Globus pallidus (tissue), 1 donor: ENCODE measurements around the gene HOXA4.

Source experiments
- DNase-seq: peaks from one replicate; pipeline ENCODE4 v3.0.0-alpha.2; 2015; ENCODE audit warnings: low spot score

The HOXA4 gene

DNA sequence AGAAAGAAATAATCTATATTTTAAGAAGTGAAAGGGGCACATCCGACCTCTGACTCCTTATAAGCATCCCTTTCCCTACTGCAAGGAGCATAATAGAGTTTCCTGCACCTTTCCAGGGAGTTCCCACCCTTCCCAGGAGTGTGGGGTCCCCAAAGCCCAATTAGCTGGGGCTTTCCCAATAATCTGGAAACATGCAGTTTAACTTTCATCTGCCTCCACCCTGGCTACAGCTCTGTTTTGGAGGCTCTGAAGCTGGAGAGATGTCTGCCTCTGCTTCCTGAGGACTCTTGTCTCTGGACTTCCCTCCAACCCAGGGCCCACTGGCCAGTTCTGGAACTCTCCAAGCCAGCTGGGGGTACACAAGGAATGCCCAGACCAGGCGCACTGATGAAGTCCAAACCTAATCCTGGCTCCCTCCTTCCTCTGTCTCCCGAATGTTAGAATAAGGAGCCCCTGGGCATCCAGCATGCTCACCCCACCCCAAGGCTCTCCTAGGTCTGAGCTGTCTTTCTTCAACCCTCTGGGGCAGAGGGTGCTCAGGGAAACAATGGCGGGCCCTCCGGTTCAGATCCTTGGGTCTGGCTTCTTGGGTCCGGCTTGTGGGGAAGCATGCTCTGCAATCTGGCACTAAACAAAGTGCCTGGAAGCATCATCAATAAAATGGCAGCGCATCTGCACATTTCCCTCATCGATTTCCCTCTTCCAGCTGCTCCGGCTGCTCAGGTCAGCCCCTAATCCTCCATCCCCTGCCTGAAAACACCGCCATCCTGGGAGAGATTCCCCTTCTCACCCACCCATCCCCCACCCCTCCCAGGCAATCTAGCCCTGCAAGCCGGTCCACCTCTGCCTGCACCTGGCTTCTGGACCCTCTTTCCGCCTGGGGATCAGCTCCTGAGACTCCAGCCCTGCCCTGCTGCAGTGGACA, 13.3 kb downstream of the HOXA4 start:
- DNase-seq: no peak

DNA sequence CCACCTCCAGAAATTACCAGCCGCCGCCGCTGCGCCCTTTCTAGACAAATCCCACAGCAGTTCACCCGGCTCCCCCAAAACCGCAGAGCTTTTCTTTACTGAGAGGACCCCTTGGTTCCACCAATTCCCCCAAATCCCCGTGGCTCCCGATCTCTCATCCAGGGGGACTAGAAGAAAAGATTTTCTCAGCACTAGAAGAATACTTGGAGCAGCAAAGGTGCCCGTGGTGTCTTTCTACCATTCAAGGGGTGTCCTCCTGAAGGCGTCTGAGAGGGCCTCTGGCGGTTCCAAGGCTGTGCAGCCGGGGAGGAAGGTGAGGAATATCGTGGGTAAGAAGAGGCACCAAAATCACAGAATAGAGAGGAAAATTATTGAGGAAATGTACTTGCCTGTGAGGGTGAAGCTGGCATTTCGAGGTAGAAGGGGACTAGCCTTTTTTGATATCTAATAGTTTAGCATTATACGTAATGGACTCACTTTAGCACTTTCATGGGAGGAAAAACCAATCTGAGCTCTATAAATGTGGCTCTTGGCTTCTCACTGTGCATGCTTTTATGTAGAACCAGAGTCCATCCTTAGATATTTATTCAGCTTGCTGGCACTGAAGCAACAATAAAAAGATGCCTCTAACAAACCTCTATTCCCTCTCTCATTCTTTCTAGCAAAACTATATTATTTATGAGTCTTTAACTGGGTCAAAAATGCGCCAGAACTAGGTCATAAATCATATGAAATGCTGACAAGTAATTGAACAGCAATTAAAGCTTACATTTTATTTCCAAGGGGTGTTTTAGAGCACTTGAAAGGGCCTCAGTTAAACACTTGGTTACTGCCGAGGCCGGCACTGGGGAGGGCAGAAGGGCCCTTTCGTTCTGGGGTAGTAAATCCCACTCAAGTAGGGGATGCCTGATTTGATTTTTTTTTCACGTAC, 14.3 kb downstream of the HOXA4 start:
- no peak for DNase-seq

DNA sequence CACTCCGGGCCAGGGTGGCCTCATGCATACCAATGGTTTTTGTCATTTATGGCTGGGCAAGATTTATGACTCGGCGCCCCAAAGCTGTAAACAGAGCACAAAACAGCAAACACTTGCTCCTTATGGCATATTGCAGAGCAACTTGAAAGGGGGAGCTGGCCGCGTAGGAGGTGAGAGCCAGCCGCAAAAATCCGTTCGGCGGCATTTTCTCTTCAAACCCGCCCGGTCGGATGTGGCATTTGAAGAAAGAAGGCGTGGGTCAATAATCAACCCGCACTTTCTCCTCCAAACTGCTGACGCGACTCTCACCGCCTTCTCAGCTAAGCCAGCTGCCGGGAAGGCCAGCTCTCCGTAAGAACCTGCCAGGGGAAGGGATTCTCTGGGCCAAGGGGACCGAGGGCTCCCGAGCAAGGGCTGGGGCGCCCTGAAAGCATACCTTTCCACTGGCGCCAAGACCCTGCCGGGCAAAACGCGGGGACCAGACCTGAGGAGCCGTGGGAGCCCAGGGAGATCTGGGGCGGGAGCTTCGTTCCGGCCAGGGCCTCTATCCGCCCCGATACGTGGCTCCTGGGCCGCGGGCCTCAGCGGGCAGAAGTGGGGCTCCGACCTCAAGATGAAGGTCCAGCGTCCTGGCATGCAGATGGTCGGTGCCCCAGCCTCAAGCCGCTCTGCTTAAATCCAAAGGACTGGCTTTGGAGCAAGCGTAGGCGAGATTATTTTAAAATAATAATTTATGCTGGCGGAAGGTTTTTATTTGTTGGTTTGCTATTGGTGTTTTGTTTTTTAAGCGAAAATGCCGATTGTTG, 15.1 kb downstream of the HOXA4 start:
- no peak for DNase-seq

DNA sequence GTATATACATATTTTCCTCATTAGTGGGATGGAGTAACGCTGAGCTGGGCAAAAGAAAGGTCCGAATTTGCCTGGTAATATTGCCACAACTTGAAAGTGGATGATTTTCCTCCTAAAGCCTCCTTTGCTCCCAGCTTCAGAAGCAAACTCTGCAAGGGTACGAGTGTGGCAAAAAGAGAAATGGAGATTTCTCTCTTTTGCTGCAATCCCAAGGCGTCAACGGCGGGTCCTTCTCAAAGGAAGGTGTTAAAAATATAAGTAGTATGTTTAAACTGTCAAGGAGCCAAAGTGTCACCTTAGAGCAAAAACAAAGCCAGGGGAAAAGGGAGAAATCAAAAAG, 15.7 kb downstream of the HOXA4 start:
- no peak for DNase-seq

DNA sequence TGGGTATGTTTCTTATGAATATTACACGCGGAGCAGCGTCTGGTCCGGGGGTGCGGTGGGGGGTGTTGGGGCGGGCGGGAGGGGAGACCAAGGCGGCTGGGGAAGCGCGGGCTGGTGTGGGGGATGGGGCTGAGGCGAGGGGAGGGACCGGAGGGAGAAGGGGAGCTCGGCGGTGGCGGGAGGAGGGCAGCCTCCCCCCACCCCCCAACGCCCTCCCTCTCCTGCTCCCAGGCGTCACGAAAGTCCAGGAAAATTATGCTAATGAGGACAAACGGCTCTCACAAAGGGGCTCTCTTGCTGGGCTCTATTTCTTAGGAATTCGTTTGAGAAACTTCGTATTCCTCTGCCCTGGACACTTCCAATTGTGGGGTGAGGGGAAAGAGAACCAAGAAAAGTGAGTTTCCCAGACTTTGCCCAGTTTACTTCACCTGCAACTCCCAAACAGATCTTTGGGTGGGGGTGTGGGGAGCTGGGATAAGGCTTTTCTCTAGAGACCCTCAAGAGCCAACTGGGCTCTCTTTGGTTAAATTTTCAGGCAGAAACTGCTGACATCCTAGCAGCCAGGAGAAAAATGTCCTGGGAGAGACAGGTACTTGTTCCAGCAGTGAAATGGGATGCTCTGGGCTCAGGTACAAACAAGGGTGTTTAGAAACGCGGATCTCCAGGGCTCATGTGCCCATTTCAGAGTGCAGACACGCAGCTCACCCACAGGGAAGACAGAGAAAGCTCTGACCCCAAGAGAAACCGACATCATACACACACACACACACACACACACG, 16.4 kb downstream of the HOXA4 start:
- no peak for DNase-seq

DNA sequence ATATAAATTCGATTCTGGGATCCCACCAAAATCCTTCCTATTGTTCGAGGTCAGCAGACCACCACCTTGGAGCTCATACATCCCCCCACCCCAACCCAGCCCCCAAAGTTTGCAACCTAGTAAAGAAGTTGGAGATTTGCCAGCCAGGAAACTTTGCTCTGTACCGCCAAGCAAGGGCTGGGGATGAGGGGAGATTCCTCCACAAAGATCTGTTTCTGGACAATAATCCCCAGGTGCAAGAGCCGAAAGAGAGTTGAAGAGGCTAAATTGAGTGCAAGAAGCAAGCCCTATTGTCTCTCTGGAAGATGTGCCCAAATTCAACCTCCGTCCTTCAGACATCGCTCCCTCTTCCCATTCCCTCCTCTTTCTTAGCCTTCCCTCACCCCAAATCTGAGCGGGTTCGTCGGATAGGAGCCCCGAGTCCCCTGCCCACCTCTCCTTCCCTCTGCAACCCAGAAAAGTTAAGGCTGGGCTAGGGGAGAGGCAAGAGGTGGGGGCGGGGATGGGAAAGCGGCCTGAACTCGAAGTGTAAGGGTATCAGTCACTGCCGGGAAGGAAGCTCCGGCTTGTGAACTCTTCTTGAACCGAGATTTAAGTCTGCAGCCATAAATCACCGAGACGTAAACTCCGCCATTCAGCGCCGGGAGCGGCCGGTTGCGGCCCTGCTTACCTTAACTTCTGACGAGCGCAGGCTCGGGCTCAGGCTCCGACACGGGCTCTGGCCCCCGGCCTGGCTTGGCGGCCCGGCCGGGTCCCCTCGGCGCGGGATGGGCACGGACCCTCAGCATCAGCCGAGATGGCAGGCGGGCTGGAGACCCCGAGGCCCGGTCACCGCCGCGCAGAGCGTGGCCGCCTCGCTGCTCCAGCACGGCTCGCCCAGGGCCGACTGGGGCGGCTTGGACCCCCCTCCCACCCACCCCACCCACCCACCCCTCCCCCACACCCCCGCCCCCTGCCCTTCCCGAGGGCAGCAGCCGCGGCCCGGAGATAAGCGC, 17.3 kb downstream of the HOXA4 start:
- DNase-seq: no peak

DNA sequence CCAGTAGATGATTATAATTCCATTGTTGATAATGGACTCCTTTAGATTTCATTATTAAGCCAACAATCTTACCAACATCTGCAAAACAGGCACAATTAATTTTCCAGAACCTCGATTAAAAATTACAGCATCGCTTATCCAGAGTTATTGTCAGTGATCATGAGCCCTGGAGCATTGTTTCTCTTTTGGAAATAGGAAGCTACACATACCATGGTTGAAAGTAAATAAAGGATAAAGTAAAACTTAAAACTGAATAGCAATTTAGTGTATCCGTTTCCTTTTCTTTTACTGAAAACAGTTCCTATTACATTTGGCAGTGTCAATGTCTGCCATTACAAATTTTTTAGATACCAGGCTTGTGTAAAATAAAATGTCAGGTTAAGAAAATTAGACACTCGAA, 18.2 kb downstream of the HOXA4 start:
- no peak for DNase-seq

DNA sequence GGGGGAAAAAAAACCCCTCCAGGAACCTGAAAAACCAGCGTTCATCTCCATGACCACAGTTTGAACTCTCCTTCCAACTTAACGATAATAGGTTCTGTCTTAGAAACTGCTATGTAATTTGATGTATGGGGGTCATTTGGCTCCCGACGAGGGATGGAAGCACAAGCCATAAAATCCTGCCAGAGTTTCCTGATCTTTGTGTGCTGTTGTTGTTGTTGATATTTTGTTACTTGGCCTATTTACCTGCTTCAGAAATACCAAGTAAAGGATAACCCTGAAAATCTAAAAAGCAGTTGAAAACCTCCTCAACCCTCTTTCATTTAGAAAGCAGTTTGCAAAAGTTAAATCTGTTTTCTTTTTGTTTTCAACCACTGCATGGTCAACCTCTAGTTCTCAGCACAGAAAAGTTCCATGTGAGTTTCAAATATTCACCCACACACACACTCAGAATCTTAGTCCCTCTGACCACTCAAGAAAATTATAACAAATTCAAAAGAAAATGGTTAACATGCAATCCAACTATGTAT, 18.7 kb downstream of the HOXA4 start:
- no peak for DNase-seq

DNA sequence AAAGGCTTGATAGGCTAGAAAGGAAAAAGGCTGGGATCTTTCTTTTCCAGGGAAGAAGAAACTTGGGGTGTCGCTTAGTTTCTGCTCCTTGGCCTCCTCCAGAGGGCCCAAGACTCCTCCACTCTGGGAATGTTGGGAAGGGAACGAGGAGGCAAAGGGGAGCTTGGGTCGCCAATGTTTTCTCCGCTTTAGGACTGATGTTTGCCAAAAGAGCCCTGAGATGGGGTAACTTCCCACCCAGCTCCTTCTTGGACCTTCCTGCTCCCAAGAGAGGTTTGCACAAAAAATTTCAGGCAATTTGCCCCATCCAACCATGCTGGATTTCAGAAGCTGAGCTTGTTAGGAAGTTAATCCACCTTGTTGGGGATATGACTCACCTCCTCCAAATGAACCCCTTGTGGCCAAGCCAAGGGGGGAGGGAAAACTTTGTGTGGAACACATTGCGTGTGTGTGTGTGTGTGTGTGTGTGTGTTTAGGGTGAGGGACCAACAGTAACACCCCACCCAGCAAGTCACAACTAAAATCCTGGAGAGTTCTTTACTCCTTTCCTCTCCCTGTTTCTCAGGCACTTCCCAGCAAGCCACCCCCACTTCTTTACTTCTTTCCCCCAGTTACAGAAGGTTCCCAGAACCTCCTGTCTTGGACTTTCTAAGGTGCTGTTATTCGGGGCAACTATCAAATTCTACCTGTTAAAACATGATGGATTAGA, 19.4 kb downstream of the HOXA4 start:
- no peak for DNase-seq

DNA sequence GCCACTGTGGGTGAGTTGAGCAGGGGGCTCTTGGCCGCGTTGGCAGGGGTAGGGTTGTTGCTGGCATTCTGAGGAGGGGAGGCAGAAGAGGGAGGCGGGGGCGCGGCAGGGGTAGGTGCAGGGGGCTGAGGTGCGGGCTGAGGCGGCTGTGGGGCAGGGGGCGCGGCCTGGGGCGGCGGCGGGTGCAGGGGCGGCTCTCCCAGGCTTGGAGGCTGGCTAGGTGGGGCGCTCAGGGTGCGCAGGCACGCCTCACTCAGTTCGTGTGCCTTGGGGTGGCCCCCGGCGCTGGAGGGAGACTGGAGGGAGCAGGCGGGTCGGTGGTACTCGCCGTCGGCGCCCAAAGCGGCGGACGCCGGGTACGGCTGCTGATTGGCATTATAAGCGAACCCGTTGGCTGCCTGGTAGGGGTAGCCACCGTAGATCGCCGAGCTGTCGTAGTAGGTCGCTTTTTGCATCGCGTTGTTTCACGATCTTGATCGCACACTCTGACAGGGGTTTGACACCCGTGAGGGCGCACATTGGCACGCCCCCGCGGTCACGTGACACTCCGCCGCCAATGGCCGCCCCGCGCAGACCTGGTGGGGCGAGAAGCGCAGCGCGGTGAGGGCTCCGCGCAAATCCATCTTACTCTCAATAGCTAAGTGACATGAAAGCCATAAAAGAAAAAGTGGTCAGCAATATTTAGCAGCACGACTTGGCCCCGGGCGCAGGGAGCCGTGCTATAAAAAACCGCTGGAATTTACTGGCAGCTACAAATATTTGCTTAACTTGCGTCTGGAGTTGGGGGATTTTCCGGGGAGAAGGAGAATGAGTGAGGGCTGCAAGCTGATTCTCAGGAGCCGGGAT, 20.1 kb downstream of the HOXA4 start:
- no peak for DNase-seq

DNA sequence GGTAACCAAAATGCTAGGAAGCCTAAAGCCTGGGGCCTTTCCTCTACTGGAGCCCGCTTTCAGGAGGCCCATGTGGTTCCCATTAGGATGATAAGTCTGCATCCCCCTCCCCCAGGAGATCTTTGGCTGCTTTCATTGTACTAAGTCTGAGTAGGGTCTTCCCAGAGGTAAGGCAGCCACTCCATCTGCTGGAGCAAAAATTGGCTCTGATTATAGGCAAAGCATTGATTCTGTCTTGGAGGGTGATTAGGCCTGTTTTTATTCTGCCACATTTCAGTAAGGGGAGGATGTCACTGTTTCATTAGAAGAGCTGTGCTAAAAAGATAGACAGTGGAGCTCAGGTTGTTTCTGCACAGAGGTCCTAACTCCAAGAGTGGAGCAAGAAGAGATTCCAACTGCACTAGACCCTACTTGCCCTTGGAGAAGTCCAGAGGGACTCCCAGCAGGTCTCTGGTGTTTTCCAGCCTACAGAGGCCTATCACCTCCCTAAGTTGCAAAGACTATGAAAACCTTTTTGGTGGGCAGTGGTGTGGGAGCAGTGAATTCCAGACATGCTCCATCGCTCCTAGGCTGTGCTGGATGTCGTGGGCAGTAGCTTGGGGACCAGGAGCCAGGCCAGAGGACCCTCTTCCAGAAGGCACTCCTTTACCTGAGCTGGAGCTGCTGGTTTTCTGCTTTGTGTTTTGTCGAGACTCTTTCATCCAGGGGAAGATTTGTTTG, 20.9 kb downstream of the HOXA4 start:
- no peak for DNase-seq

DNA sequence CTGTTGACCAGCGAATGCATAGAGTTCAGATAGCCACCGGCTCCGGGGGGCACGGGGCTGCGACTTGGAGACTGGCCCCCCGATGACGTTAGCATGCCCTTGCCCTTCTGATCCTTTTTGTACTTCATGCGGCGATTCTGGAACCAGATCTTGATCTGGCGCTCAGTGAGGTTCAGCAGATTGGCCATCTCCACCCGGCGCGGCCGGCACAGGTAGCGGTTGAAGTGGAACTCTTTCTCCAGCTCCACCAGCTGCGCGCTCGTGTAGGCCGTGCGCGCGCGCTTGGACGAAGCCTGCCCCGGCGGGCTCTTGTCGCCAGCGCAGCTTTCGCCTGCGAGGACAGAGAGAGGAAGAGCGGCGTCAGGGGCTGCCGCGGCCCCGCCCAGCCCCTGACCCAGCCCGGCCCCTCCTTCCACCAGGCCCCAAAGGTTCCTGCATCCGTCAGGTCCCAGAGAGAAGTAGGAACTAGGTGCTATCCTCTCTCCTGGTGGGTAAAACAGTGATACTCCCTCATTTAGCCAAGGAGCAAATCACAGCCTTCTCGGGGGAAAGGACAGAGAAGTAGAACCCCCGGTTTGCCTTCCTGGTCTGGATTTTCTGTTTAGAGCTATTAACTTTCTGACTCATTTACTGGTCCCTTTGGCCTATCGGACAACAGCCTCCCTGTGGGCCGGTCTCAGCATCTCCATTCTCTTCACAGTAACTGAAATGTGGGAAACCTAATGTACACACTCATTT, 22.0 kb downstream of the HOXA4 start:
- no peak for DNase-seq

DNA sequence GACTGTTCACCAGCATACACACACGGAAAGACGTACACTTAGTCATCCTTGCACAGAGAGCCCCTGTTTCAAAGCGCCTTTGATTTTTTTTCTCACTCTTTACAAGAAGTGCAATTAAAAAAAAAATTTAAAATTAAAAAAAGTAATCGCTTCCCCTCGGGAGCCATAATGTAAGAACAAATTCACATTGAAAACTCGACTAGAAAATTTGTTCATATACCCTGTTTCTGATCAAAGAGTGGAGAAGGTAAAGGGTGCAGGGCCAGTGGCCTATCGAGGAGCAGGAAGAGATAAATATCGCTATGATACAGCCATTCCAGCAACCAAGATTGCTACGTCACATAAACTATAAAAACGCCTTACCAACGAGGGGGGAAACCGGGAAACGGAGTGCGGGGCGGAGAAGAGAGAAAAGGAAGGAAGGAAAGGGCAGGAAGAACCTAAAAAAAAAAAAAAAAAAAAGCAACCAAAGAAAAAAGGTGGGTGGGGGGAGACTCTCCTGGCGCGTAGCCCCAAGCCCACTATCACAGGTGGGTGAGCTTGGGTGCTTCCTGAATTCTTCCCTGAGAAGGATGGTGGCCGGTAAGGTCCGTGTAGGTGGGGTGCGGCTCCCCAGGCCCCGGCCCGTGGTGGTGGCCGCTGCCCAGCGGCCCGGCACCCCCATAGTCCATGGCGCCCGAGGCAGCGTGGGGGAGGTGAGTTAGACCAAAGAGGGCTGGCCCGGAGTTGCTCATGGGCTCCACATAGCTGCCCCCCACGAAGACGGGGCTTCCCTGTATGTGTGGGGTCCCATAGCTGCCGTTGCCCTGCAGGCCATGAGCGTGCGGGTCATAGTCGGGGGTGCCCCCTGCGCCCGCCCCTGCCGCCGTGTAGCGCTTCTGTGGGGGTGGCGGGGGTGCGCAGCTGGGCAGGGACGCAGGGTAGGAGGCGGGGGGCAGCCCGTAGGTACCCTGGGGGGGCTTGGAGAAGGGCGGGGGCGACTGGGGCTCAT, 22.9 kb downstream of the HOXA4 start:
- DNase-seq: no peak

DNA sequence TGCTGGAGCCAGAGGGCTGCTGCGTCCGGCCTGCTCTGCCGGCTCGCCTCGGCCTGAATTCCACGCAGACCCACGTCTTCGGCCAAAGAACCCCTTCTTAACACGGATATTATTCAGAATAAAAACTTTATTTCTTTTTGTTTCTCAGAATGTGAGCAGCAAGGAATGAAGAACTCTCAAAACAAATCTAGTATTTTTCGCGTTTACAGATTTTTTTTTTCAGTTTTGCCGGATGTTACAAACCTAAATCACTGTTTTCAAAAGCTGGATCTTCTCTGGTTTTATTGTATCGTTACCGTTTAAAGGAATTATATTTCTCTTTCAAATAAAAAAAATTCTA, 23.7 kb downstream of the HOXA4 start:
- no peak for DNase-seq

DNA sequence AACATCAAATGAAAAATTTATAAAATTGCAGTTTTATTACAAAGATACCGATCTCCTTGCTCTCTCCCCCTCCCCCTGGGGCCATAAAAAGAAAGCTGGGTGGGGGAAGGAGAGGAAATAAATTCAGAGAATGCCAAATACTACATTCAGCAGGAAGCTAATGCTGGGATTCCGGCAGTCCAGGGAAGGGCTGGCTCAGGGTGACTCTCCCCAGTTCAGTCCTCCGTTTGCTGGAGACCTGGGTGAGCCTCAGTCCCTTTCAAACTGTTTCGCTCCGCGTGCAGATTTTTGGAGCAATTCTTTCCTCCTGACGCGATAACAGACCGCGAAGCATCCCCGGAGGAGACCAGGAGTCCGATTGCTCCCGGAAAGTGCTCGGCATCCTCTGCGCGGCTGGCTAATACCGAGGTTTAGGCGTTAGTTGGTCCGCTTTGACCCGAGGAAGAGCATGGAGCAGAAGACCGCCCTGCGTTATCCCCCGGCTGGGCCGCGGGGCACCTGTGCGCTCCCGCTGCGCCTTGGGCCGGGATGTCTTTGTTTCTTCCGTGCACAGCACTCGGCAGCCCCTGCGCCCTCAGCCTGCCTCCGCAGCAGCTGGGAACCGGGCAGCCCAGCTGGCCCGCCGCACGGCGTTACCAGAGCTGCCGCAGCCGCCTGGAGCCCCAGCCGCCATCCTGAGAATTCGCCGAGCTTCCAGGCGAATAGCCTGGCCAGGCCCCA, 24.2 kb downstream of the HOXA4 start:
- DNase-seq: no peak
